HG02798 (cell line): ENCODE data around the gene CAPN9.
A peak's percentile ranks its signal among the peaks of the same experiment; 100 is the strongest.
"Not testable (repeated sequence)": the region's sequence is repeated elsewhere in the genome, so short reads cannot be mapped to it uniquely, and the experiment has no call there.

ENCODE experiments used
- ATAC-seq: cut with Tn5 transposase; IDR thresholded peaks from one replicate; pipeline ENCODE4 v1.9.1; 2021; ENCODE audit warnings: mild to moderate bottlenecking; ENCODE audit not compliant: unreplicated experiment, poor library complexity

CAPN9 gene

DNA sequence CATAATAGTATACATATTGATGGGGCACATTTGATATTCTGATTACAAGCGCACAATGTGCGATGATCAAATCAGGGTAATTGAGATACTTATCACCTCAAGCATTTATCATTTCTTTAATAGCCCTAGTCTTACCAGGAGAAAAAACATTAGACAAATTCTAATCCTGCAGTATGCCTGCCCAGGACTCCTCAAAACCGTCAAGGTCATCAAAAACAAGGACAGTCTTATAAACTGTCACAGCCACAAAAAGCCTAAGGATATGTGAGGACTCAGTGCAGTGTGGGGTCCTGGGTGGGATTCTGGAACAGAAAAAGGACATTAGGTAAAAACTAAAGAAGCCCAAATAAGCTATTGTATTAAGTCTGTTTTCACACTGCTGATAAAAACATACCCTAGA lies 19.1 kb downstream of the CAPN9 start:
- no peak for ATAC-seq

DNA sequence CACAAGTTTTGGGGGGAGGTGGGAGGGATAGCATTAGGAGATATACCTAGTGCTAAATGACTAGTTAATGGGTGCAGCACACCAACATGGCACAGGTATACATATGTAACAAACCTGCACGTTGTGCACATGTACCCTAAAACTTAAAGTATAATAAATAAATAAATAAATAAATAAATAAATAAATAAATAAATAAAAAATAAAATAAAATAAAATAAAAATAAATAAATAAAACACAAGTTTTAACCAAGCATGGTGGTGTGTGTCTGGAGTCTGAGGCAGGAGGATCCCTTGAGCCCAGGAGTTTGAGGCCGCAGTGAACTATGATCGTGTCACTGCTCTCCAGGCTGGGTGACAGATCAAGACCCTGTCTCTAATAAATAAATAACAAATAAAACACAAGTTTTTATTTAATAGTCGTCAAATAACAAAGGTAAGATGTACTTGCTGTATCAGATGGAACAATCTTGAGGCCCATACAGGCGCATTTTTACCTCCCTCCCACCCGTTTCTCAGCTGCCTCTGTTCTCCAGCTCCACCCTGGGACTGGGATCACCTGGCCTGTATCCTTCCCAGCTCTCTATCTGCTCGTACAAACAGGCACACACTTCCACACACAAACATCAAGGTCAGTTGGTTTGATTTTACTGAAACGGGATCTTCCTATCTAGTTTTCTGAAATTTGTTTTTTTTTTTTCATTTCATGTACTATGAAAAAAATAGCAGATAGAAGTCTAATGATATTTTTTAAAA lies 20.8 kb downstream of the CAPN9 start:
- not testable (repeated sequence) for ATAC-seq

DNA sequence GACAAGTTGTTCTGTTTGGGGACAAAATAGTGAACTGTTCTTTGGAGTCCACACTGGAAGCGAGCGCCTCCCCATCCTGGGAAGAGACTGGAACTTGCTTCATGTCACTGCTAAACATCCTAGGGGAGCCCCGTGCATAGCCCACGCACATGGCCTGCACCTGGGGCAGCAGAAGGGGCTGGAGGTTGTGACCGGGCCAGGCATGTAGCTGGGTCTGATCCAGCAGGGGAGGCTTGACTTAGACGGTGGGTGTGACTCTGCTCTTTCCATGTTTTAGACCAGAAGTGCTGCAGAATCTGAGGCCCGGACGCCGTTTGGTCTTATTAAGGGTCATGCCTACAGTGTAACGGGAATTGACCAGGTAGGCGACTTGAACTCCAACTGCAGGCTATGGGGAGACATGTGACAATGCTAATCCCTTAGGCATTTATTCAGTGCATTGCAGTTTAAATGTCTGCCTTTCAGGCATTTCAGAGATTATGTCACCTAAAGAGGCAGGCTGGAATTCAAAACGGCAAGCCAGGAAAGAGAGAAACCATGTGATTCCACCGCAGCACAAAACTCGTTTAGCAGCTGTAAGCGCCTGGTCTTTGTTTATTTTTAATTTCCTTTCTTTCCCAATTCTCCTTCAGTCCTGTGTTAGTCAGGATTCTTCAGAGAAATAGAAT lies 21.8 kb downstream of the CAPN9 start:
- ATAC-seq: no peak

DNA sequence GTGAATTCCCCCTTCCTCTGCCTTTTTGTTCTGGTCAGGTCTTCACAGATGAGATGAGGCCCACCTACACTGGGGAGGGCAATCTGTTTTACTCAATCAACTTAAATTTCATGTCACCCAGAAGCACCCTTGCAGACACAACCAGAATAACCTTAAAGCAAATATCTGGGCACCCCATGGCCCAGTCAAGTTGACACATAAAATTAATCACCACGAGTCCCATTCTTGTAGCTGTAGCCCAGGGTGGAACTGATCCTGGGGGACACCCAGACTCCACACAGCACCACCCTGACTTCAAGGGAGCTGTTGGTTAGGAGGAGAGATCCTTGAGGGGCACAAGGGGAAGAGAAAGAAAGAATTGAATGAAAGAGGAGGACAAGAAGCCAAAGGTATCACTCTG lies 23.1 kb downstream of the CAPN9 start:
- ATAC-seq: no peak

DNA sequence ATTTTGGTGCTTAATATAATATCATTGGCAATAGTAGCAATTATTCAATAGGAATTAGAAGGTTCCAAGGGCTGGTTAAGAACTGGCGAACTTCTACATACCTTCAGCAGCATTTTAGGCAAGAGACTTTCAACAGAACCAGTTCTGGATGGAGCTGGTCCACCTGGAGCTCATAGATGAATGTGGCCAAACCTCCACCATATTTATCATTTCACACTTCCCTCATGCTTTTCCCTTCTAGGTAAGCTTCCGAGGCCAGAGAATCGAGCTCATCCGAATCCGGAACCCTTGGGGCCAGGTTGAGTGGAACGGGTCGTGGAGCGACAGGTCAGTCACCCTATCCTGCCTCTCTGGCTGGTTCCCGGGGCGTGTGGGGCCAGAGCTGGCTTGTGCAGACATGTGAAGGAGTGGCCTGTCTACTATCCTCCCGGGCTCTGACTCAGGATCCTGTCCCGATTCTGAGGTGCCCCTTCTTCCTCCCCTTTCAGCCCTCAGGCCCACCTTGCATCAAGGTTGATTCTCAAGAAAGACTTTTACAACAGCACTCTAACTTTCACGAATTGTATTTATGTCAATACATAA lies 24.7 kb downstream of the CAPN9 start:
- ATAC-seq: no peak

DNA sequence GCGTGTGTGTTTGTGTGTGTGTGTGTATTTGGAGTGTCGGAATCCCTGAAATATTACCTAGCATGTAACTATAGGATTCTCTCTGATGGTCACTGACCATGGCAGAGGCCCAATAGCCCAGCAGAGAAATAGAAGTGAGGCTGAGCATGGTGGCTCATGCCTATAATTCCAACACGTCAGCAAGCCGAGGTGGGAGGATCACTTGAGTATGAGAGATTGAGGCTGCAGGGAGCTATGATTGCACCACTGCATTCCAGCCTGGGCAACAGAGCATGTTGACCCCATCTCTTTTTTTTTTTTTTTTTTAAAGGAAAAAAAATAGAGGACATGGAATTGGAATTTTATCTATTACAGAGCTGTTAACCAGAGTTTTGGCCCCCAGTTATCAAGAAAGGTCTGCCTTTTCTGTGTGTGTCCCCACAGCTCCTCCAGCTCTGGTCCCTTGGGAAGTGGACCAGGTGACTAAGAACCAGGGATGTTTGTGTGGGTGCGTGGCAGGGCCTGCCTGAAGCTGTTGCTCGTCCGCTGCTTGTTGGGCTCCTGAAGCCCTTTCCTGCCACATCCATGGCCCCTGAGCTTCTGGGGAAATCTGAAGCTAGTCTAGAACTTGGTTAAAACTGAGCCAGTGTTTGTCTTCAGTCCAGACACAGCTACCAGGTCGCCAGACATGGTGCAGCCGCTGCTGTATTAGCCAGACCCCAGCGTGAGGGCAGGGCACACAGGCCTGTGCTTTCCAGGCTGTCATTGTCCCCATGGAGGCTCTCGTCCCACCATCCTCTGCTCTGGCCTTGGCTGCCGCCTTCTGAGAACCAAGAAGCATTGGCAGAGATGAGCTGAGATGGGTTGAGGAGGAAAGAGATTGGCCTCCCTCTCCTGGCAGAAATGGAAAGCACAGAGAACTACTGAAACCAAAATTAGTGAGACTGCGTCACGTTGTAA lies 25.5 kb downstream of the CAPN9 start:
- ATAC-seq: no peak

DNA sequence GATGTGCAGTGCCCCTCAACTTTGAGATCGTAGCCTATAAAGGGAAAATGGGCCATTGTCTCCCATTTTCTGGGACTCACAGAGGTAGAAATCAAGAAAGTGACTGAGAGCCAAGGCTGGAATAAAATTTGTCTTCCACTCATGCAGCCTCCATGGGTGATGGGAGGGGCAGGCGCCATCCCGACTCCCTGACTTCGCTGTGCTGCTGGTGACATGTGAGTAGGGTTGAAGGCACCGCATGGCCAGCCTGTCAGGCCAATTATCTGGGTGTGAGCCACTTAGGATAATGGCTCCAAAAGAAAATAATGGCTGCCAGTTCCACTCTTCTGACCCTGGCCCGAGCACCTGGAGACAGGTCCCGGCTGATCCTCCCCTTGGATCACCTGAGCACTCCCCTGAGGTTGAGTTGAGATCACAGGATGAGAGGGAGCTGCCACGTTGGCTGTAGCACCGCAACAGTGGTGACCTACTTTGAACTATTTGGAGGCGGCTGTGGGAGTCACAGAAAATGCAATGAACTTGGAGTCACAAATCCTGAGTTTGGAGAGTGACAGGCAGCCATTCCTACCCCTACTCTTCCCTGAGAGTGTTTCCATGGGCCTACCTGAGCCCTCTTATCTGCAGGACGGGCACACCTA lies 26.3 kb downstream of the CAPN9 start:
- no peak for ATAC-seq

DNA sequence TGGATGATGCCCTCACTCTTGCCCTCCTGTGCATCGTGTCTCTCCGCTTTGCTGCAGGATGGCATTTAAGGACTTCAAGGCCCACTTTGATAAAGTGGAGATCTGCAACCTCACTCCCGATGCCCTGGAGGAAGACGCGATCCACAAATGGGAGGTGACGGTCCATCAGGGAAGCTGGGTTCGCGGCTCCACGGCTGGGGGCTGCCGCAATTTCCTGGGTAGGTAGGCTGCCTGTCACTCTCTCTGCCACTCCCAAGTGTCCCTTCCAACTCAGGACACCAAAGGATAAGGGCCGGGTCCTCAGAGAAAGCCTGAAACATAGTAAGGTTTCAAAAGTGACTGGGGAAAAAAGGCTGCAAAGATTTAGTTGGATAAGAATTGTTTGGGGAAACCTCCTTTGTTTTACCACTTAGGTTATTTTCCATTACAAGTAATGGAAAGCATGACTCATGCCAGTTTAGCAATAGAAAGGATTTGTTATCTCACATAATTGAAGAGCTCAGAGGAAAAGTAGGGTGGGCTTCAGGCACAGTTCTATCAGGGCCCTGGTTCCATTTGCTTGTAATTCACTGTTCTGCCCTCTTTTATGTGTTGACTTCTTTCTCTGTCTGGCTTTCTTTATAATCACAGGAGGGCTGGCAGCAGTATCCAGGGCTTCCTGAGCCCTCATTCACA lies 31.9 kb downstream of the CAPN9 start:
- no peak for ATAC-seq

DNA sequence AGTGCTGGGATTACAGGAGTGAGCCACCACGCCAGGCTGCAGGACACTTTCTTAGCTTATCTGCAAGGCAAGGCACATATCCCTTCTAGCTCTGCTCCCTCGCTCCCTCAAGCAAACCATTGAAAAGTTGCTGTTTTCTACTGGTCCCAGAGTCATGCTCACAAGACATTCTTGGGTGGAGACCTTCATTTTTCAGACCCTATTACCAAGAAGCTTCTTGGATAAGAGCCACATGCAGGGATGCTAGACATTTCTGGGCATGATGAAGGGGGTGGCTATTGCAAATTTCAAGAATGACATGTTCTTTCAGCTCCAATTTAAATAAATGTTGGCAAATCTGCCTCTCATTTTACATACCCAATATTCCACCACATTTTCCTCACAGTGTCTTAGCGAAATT lies 33.9 kb downstream of the CAPN9 start:
- no peak for ATAC-seq

DNA sequence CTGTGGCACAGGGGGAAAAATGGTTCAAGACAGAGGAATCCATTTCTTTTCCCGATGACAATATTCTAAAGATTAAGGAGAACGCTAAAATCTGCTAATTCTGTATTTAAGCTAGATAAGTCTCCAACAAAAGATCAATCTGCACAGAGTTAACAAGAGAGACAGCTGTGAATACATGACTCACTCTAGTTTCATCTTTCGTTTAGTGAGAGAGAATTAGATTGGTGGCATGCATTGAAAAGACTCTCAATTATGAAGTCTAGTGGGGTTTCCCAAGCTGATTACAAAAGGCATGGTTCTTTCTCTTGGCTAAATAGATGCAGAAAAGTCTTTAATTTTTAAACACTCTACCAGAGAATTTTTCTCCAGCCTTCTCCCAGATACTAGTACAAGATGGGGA lies 34.4 kb downstream of the CAPN9 start:
- peak; percentile 87 for ATAC-seq

DNA sequence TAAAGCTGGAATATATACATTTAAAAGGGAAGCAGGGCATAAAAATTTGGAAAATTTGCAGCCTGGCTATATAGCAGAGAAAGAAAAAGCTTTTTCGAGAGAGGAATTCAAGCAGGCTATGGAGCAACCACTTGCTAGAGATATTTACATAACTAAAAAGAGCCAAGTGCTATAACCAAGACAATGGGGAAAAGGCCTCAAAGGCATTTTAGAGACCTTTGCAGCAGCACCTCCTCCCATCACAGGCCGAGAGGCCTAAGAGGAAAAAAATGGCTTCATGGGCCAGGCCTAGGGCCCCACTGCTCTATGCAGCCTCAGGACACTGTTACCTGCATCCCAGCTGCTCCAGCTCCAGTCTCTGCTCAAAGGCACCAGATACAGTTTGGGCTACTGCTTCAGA lies 37.0 kb downstream of the CAPN9 start:
- no peak for ATAC-seq

DNA sequence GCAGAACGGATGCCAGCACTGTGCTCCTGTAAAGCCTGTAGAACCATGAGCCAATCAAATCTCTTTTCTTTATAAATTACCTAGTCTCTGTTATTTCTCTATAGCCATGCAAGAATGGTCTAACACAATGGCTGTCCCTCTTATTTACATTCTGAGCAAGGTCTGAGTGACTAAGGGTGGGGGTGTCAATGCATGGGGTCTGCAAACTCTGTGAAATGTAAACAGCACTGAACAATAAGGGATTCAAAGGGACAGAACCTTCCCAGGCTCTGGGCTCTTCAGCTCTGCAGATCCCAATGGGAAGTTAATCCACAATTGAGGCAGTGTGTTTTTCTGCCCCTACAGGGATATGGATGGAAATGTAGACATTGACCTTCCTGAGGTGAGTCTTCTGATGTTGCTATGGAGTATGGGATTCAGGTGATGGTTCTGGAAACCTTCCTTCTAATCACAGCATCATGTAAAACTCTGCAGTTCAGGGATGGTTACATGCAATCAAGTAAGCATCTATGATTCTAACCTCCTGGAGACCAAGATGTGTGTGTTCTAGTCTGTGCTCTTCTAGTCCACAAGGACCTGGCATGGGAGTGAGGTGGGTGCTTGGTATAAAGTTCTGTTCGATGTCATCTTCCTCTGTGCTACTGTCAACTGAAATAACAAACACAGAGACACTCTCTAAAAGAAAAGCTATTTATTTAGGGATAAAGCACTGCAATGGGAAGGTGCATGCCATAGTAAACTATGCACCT lies 38.6 kb downstream of the CAPN9 start:
- no peak for ATAC-seq

DNA sequence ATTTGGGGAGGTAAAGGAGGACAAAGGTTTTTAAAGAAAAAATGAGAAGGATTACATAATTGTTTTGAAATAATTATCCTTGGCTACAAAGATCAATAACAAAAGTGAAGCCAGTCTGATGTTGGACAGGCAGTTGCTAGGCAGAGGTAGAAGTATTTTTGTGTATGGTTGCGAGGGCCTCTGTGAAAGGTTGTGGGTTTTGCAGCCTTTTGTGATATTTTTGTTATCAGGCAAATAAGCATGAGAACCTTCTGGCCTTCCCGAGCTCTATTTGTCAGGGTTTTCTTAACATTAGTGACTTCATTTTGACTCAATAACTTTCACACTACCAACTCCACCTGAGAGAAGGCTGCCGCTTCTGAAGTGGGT lies 39.2 kb downstream of the CAPN9 start:
- ATAC-seq: no peak

DNA sequence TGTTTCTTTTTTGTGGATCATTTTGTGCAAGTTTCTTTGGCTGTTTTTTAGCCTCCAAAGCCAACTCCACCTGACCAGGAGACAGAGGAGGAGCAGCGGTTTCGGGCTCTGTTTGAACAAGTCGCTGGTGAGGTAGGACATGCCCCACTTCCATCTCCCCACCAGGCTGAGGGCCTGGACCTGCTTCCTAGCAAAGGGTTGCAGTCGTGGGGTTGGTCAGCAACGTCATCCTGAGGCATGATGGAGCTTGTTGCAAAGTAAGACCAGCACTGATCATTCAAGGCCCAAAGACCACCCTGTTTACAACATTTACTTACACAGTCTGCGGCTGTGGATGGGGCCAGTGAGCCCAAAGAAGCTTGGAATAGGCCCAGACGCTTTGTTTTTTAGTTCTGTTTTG lies 40.3 kb downstream of the CAPN9 start:
- ATAC-seq: no peak

DNA sequence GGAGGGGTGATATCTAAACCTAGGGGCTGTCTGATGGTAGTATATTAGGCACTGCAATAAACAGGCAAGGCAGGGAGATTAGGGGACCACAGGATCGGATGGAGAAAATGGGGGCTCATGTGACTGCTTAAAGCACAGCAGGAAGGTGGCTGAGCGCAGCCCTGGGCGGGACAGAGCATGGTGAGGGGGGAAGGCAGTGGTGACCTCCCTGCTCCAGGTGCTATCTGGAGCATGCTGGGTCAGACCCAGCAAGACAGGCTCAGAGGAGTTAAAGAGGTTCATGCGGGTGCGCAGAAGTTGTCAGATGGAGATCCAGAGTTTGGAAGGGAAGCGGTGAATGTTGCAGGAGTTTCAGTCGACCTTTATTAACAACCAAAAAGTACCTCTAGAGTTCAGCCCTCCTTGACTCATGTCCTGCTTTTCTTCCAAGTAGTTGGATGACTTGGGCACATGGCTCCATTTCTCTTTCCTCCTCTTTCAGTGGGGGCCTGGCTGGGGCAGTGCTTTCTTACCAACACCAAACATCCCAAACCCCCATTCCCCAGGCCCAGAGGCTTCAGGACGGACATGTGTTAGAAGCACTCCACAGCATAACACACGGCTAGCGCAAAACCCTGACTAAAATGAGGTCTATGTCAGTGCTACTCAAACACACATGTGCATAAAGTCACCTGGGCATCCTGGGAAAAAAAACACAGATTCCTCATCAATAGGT lies 41.5 kb downstream of the CAPN9 start:
- no peak for ATAC-seq

DNA sequence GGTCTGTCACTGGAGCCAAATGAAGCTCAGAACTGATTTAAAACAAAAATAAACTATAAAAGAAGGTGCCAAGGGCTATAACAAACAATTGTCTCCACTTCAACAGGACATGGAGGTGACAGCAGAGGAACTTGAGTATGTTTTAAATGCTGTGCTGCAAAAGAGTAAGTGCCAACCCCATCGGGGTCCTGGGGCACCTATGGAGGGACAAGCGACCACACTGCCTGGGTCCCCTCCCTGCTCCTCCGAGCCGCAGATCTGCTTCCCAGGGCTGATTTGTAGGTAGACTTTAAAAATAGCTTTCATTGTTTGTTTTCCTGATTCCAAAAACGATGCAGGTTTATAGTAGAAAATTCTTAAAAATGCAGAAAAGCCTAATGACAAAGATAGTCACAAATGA lies 42.8 kb downstream of the CAPN9 start:
- no peak for ATAC-seq

DNA sequence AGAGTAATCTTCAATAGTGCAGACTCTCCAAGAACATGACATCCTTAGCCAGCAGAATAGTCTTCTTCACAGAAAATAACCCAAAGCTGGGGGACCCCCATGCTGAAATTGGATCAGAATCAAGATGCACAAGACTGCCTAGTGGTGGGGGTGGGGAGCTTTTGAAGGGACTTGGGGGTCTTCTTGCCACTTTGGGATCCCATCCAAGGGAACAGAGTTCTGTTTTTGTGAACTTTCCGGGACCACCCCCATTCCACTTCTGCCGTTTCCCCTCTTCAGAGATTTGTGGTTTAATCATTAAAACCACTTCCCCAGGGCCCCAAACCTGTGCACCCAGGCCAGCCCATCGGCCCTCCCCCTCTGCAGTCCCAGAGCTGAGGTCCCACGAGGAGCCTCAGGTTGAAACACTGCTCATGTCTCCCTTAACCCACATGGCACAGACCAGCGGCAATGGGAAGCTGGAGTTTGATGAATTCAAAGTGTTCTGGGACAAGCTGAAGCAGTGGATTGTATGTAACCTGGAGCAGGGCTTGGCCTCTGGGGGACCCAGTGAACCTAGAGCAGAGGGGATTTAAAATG lies 44.9 kb downstream of the CAPN9 start:
- ATAC-seq: no peak
